ENCODE data around the gene FMN2. TPM values are rescaled to one million over a fixed set of nuclear protein-coding genes. Genes with fewer than 3 reads are reported as not detected.

Gene FMN2
- total RNA-seq, 3 donors from 2014 or later = 0.96 to 30.4 (median 3.5) TPM

- intact Hi-C loops (cut with DNase I, micrococcal nuclease) = no loop called here
- ATAC-seq (no peak), DNase-seq (no peak)
- Histone ChIP-seq H3K4me3 (no peak overlapping the region), H3K36me3 (ENCODE audit: low read depth) (no peaks in the 10 kb centered on the region), H3K9me3 (no peaks in the 10 kb centered on the region), H3K4me1 (ENCODE audit: low read depth) (no peaks in the 10 kb centered on the region)
- TF ChIP-seq CTCF (IDR thresholded peaks at IDR 0.05) = no peak
Observed at GRCh38 chr1:240056350-240056749, 35.3 kb upstream of the FMN2 start.

GRCh38 chr1:240058049-240058448 lies 33.6 kb upstream of the FMN2 start:
- H3K4me3 ChIP-seq = no peak overlapping the region
- H3K9me3 ChIP-seq = no peaks in the 10 kb centered on the region
- H3K4me1 ChIP-seq (ENCODE audit: low read depth) = no peaks in the 10 kb centered on the region
- no peak for DNase-seq
- ATAC-seq = no peak
- TF ChIP-seq CTCF (IDR thresholded peaks at IDR 0.05) = no peak
- H3K36me3 ChIP-seq (ENCODE audit: low read depth) = no peaks in the 10 kb centered on the region
- intact Hi-C loops (cut with DNase I, micrococcal nuclease) = no loop called here

GRCh38 chr1:240068961-240069360 lies 22.7 kb upstream of the FMN2 start:
- ATAC-seq (no peak), DNase-seq (no peak)
- intact Hi-C loops (cut with DNase I, micrococcal nuclease) = no loop called here
- no peaks in the 10 kb centered on the region for H3K4me1 ChIP-seq (ENCODE audit: low read depth)
- no peaks in the 10 kb centered on the region for H3K9me3 ChIP-seq
- TF ChIP-seq CTCF (IDR thresholded peaks at IDR 0.05) = no peak
- H3K4me3 ChIP-seq = no peak overlapping the region
- no peaks in the 10 kb centered on the region for H3K36me3 ChIP-seq (ENCODE audit: low read depth)

- intact Hi-C loops (cut with DNase I, micrococcal nuclease) = no loop called here
- H3K36me3 ChIP-seq (ENCODE audit: low read depth) = no peaks in the 10 kb centered on the region
- ATAC-seq (no peak), DNase-seq (no peak)
- H3K4me1 ChIP-seq (ENCODE audit: low read depth) = no peaks in the 10 kb centered on the region
- H3K4me3 ChIP-seq = no peak overlapping the region
- no peak for TF ChIP-seq CTCF (IDR thresholded peaks at IDR 0.05)
- no peaks in the 10 kb centered on the region for H3K9me3 ChIP-seq
Observed at GRCh38 chr1:240070188-240070587, 21.5 kb upstream of the FMN2 start.

GRCh38 chr1:240073097-240073496 lies 18.6 kb upstream of the FMN2 start:
- no peaks in the 10 kb centered on the region for H3K36me3 ChIP-seq (ENCODE audit: low read depth)
- no peak for TF ChIP-seq CTCF (IDR thresholded peaks at IDR 0.05)
- intact Hi-C loops (cut with DNase I, micrococcal nuclease) = no loop called here
- ATAC-seq (no peak), DNase-seq (no peak)
- no peak overlapping the region for H3K4me3 ChIP-seq
- no peaks in the 10 kb centered on the region for H3K4me1 ChIP-seq (ENCODE audit: low read depth)
- no peaks in the 10 kb centered on the region for H3K9me3 ChIP-seq

GRCh38 chr1:240074422-240074821 lies 17.3 kb upstream of the FMN2 start:
- intact Hi-C loops (cut with DNase I, micrococcal nuclease) = no loop called here
- no peak for ATAC-seq
- TF ChIP-seq CTCF (IDR thresholded peaks at IDR 0.05) = no peak
- H3K9me3 ChIP-seq = no peaks in the 10 kb centered on the region
- no peaks in the 10 kb centered on the region for H3K36me3 ChIP-seq (ENCODE audit: low read depth)
- H3K4me3 ChIP-seq = no peak overlapping the region
- no peak for DNase-seq
- H3K4me1 ChIP-seq (ENCODE audit: low read depth) = no peaks in the 10 kb centered on the region
